IPS DF 4.7 (cell line): ENCODE measurements around the gene DISC1.
"Not testable (repeated sequence)": the region's sequence is repeated elsewhere in the genome, so short reads cannot be mapped to it uniquely, and the experiment has no call there.

Experiments
- DNase-seq: peaks from one replicate; pipeline ENCODE4 v3.0.0-alpha.2; 2013; ENCODE audit warnings: low spot score; ENCODE audit errors: extremely low read depth

Gene DISC1

DNA sequence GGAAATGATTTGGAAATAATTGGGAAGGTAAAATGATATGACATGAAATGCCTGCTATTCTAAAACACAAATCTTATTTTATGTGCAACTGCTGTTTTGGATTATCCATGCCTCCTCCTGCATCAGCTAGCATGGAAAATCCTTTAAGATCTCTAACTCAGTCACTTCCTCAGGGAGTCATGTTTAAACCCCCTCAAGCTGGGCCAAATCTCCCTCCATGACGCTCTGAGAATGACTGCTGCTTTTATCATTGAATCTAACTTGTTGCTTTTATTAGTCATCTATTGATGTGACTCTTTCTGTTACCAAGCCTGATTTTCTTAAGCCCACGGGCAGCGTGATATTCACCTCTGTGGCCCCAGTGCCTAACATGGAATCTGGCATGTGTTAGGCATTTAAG is 324.8 kb downstream of the DISC1 start:
- DNase-seq = no peak

DNA sequence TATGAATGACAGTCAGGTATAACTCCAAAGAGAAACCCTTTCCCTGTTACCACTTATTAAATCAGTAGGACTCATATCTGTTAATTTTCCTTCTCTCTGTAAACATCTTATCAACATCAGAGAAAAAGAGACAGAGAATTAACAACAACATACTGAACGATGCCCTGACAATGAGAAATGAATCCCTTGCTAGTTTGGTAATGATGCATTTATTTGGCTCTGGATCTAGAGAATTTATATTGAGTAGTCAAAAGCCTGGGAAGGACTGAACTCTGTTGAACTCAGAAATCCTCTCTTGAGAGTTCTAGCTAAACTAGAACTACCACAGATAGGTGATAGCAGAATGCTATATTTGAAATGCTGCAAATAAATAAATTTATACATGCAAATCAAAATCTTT is 325.6 kb downstream of the DISC1 start:
- DNase-seq = no peak

DNA sequence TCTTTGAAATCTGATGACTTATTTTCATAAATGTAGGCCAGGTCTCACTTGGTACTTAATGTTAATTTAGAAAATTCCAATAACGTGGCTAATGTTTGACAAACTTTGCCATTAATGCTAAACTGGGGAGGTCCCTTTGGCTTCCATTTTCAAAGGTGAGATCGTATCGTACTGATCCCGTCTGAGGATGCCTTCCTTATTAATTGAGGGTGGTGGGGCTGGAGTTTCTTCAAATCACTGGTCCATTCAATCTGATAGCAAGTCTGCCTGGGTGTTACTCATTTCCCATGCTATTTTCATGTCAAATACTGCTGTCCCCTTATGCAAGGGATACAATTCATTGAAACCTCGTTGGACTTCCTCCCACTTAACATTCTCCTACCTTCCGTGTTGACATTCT is 327.1 kb downstream of the DISC1 start:
- DNase-seq = no peak

DNA sequence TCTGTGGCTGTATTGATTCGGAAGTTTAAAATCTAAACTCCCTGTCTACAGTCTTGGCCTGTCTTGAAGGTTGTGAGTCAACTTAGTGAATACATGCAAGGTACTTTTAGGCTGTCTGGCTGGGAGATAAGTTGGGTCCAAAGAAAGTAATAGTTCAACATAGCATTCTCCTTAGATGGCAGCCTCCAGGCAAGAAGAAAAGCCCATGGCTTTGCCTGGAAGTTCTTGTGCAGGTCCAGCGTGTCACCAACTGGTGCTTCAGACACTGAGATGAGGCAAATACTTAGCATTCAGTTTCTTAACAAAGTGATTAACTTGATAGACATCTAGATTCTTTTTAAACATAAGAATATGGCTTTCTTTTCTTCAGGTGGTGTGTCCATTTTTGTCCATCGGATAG is 328.2 kb downstream of the DISC1 start:
- DNase-seq = no peak

DNA sequence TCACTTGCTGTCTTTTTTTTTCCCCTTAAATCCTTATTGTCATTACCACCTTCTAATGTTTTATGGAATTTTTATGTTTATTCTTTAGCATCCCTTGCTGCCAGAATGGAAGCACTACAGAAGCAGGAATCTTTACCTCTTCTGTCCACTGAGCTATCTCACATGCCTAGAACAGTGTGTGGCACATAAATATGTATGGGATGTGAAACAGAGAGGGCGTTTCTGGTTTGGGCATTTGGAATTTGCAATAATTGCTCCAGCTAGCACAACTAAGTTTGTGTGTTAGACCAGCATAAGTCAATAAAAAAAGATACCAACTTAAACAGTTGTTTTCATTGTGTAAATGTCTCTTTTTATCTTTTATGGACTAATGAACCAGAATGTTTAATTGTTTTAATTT is 330.8 kb downstream of the DISC1 start:
- DNase-seq = no peak

DNA sequence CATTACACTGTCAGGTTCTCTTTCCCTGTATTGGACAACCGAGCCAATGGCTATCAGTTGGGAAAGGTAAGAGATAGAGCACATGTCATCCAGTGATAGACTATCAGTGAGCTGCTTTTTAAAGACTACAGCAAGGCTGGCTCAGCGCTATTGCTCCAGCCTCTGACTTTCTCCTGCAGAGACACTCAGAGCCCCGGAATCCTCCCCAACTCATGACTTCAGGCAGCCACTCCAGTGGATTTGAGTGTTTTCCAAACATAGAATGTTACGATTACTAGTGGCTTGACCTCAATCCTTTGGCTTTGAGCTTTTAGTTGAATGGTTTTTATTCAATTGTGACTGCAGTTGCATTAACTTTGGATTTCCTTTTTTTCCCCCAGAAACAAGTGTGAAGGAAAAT is 331.9 kb downstream of the DISC1 start:
- no peak for DNase-seq

DNA sequence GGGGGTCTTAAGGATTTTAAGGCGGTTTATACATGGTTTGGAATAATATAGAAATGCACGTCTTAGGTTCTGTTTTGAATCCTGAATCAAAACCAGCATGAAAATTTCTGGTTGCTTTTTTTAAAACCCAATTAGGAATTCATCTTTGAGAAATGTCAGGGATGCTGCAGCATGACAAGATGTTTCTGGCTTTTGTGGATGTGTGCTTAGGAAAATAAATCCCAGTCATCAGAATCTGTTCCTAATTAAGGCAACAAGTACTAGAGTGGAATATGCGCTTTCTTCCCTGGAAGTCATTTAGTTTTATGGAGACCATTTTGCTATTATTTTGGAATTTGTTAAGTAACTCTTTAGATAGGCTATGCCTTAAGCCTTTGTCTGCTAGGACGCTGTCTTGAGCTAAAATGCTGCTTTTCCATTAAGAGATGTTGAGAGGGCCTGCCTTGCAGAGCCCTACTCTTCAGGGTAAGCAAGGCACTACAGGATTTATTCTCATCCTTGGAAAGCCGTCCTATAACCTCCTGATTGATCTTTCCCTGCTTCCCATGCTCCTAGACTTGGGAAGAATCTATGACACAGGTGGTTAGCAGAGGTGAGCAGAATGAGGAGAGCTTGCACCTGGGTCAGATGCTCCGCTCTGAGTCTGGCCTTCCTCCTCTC is 332.8 kb downstream of the DISC1 start:
- DNase-seq = no peak

DNA sequence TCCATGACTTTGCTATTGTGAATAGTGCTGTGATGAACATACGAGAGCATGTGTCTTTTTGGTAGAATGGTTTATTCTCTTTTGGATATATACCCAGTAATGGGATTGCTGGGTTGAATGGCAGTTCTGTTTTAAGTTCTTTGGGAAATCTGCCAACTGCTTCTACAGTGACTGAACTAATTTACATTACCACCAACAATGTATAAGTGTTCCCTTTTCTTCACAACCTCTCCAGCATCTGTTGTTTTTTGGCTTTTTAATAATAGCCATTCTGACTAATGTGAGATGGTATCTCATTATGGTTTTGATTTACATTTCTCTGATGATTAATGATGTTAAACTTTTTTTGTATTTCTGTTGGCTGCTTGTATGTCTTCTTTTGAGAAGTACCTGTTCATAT is 335.2 kb downstream of the DISC1 start:
- not testable (repeated sequence) for DNase-seq

DNA sequence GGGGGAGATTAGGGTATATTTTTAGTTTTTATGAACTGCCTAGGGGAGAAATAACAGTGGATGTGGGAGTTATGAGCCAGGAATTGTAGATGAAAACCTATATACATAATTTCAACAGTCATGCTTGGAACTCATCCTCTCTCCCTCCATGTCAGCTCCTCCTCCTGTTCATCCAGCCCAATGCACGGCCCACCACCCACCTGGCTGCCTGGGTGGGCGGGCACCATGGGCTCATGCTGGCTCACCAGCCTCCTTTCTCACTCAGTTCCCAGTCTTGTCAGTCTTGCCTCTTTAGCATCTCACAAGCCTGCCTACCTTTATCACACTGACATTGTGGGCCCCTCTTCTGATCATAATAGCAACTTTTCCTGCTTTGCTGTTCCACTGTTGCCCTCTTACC is 336.0 kb downstream of the DISC1 start:
- no peak for DNase-seq

DNA sequence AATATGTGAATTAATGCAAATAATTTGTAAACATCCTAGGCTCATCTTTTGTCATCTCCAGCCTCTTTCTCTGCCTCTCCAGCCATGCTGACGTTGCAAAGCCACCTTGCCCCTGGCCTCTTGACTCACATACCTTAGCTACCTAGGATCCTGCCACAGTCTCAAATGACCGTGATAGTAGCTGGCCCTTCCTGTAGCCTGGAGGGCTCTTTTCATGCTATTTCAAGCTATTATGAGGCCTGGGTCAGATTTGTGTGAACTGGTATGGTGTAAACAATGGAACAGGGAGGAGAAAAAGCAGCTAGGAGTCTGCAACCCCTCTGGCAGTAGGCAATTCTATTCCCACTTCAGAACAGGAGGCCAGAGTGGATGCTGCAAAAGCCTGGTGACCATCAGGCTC is 337.7 kb downstream of the DISC1 start:
- no peak for DNase-seq

DNA sequence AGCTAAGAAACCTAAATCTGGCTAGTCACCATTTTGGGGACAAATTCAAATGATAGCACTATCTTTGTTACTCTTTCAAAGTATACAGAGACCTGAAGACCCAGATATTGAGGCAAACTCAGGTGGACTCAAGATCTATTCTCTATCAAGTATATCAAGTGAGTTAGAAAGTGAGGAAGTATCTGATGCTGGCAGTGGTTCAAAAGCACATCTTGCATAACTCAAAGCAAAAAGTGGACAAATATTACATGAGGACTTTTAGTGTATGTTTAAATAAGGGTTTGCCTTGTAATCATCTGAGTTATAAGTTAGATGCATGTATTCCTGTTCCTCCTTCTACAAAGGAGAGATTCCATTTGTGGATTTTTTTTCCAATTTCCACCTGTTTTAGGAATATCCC is 338.4 kb downstream of the DISC1 start:
- DNase-seq = no peak

DNA sequence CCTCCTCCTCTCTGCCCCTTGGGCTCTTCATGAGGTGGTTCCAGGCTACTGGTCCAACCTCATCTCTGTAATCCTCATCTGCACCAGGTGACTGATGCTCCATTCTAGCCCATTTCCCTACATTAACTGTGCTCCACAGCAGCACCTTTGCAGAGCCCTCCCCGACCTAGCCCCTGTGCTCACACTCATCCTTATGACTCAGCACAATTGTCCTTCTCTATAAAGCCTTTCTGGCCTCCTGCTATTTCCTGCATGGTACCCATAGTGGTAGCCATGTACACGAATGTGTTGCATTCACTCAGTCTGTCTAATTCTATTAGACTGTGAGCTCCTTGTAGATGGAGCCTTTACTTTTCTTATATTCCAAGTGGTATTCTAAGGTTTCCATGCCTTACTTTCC is 339.0 kb downstream of the DISC1 start:
- DNase-seq = no peak

DNA sequence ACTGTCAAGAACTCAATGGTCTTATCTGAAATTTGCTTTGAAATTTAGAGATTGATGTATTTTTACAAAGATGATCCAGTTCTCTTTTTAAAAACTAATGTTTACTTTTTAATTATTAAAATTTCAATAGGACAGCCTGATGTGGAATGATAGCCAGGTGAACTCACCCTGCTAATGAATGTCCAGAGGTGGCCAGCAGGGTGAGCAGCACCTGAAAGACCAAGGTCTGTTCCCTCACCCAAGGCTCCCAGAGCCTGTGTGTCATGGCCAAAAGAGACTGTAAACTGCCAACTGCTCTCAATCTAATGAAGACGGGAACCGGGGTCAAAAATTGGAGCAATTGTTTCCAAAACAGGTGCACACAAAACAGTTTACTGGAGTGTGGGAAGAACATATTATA is 340.4 kb downstream of the DISC1 start:
- DNase-seq = no peak

DNA sequence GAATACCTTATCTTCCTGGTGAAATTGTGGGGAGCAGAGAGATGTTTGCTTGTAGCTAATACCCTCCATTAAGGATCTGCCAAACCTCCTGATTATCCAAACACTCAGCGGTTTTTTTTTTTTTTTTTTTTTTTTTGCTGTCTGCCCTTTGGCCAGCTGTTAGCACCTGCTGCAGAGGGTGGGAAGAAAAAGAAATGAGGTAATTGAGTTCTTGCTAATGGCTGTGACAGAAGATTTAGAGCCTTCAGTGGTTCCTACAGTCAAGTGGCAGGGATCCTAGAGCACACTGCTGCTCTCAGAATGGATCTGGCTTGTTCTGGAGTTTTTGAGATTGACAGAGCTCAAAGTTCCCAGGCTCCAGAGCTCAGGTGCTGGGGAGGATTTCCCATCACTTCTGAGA is 342.5 kb downstream of the DISC1 start:
- DNase-seq = no peak

DNA sequence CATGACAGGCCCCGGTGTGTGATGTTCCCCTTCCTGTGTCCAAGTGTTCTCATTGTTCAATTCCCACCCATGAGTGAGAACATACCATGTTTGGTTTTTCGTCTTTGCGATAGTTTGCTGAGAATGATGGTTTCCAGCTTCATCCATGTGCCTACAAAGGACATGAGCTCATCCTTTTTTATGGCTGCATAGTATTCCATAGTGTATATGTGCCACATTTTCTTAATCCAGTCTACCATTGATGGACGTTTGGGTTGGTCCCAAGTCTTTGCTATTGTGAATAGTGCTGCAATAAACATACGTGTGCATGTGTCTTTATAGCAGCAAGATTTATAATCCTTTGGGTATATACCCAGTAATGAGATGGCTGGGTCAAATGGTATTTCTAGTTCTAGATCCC is 343.2 kb downstream of the DISC1 start:
- DNase-seq = not testable (repeated sequence)

DNA sequence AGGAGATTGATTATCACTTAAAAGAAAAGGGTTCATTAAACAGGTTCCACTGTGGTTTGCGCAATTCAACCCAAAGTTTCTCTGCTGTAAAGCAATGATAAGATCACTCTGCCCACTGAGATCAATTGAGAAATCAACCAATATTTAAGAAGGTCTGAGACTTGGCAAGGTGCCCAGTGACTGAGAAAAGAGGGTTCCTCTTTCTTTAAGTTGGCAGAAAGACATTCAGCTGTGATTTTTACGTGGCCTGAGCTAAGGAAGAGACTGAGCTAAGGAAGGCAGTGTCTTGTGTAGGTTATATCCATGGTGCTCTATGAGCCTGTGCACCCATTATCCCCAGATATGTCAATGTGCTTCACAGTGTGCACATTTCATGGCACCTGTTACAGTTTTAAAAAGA is 344.1 kb downstream of the DISC1 start:
- no peak for DNase-seq

DNA sequence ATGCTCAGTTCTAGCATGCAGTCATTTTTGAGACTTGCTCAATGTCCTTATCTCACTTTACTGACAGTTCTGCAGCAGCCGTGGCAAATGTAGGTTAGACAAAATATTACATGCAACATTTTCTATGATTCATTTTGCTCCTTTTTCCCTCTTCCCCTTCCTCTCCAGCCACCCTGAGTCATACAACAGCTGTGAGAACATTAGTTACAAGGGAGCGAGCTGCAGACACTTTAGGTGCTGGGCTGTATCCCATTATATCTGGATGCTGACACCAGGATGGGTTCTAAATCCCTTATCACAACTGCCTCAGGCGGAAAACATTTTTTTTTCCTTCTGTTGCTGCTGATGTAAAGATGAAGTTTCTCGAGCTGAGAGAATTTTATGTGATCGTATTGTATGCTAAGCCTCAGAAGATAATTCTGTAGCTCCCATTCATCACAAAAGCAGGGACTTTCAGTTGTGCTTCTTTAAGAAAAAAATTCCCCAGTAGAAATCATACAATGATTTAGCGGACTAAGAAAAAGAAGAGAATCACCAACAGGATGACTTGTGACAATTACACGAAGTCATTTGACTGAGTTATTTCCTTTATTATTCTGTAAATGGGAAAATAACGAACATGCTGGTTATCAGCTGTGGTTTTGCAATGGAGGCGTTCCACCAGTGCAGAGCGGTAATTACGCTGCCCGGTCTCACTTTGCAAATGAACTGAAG is 345.0 kb downstream of the DISC1 start:
- no peak for DNase-seq

DNA sequence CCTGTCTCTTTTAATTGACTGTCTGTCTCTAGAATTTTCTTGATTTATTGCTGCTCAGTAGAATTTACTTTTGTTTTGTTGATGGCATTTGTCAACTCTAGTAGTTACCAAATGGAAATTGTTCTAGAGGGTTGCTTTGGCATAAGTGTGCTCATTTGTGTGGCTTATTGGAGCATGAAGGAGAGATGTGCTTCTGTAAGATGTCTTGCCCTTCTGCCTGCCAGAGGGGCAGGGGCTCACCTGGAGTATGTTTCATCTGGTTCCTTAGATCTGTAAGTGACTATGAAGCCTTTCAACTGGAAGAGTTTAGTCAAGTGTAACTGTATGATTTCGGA is 345.5 kb downstream of the DISC1 start:
- no peak for DNase-seq

DNA sequence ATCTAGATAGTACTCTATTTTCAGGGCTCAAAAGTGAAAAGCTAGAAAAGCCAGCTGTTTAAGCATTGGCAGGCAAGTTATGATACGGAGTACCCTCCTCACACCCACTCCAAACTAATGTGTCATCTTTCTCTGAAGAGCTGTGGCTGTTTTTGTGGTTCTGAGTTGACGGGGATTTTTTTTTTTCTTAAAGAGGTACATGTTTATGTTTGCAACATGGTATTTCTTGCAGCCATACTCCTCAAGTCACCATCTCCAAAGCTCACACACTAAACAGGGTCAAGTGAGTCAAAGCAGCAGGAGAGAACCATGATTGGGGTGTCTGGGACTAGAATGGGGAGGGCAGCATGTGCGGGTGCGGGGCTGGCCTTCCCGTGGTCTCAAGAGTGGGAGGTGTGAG is 347.2 kb downstream of the DISC1 start:
- no peak for DNase-seq

DNA sequence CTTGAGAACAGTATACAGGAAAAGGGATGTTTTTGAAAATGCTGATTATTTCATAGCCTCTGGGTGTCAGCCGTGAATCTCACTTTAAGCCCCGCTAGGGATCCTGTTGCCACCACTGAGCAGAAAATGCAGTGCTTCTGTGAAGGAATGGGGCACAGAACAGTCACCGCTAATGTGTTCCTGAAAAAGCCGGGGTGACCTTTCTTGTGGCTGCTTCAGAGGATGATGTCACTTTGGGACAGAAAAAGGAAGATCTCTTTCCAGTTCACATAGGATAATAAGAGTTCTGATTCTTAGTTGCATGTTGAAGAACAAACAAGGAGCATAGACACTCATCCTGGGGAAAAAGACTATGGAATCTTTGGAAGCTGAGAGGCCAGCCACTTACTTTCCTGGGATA is 349.6 kb downstream of the DISC1 start:
- DNase-seq = no peak

DNA sequence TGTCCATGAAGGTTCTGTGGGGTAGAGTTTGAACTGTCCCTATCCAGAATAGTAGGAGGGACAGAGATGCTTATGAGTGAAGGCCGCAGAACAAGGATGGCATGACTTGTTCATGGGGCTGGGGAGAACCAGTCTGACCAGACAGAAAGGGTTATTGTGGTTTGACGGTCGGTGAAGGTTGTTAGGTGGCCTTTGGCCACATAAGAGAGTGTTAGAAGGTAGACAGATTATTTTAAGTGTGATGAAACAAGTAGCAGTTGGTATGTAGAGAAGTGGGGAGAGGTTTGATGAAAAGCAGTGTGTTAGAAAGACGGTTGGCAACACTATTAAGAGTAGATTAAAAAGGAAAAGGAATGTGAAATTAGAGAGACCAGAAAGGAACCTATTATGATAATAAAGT is 355.1 kb downstream of the DISC1 start:
- DNase-seq = no peak

DNA sequence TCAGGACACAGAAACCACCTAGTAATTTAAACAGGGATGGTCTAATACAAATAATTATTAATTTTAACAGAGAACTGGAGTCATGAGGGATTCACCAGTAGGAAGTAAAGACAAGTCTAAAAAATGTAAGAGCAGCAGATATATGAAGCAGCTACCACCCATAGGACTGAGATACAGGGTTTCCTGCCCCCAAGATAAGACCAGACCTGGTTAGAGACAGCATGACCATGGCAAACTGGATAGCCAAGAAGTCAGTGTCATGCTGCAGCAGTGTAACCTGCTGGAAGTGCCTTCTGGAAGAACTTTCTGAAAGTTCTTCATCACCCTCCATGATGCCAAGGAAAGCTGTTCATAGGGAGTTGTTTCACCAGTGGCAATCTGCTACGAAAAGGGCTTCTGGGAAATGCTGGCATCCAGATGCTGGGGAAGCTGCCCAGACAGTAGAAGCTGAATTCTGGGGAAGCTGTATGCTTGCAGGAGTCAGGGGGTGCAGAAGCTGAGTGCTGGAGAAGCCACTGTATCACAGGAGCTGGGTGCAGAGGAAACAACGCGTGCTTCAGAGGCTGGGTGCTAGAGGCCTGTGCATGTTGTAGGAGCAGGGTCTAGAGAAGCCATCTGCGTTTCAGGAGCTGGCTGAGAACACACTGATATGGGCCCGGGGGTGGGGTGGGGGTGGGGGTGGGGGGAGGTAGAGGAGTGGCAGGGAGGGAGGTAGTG is 356.4 kb downstream of the DISC1 start:
- no peak for DNase-seq
